ENCODE data around the gene ACOT11.

Gene ACOT11

GRCh38 chr1:54649921-54650320 is 101.9 kb downstream of the ACOT11 start:
- no peak for ATAC-seq (ENCODE audit: insufficient read depth, low read depth)
- H3K4me3 ChIP-seq (ENCODE audit: low read depth in 1 of 2, low read length in 2 of 2): no peak overlapping the region
- no peak overlapping the region for H3K9ac ChIP-seq (ENCODE audit: low read depth, low read length)
- no peaks in the 10 kb centered on the region for H3K36me3 ChIP-seq (ENCODE audit: insufficient read depth, low read length)
- DNase-seq: no peak
- H3K4me2 ChIP-seq (ENCODE audit: insufficient read depth, low read length): no peak overlapping the region
- H3K9me3 ChIP-seq (ENCODE audit: insufficient read depth, low read length, severe bottlenecking): no peaks in the 10 kb centered on the region
- H3K79me2 ChIP-seq (ENCODE audit: insufficient read depth, low read length): no peaks in the 10 kb centered on the region
- no peaks in the 10 kb centered on the region for H4K20me1 ChIP-seq (ENCODE audit: insufficient read depth, low read length)
- H3K27me3 ChIP-seq (ENCODE audit: insufficient read depth, low read length, poor library complexity): peaks cover 4% of the 10 kb centered on the region
- H2AFZ ChIP-seq (ENCODE audit: low read depth, low read length): no peak overlapping the region
- no peak overlapping the region for H3K27ac ChIP-seq (ENCODE audit: low read length)
- no peaks in the 10 kb centered on the region for H3K4me1 ChIP-seq (ENCODE audit: insufficient read depth, low read length)
- TF ChIP-seq, protein P1, sequence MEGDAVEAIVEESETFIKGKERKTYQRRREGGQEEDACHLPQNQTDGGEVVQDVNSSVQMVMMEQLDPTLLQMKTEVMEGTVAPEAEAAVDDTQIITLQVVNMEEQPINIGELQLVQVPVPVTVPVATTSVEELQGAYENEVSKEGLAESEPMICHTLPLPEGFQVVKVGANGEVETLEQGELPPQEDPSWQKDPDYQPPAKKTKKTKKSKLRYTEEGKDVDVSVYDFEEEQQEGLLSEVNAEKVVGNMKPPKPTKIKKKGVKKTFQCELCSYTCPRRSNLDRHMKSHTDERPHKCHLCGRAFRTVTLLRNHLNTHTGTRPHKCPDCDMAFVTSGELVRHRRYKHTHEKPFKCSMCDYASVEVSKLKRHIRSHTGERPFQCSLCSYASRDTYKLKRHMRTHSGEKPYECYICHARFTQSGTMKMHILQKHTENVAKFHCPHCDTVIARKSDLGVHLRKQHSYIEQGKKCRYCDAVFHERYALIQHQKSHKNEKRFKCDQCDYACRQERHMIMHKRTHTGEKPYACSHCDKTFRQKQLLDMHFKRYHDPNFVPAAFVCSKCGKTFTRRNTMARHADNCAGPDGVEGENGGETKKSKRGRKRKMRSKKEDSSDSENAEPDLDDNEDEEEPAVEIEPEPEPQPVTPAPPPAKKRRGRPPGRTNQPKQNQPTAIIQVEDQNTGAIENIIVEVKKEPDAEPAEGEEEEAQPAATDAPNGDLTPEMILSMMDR (IDR thresholded peaks at IDR 0.05; ENCODE audit: borderline replicate concordance, extremely low read depth, low read length, poor library complexity, severe bottlenecking): no peak
- TF ChIP-seq EZH2 (IDR thresholded peaks at IDR 0.05; ENCODE audit: borderline replicate concordance, low read depth, low read length, severe bottlenecking): no peak

DNA sequence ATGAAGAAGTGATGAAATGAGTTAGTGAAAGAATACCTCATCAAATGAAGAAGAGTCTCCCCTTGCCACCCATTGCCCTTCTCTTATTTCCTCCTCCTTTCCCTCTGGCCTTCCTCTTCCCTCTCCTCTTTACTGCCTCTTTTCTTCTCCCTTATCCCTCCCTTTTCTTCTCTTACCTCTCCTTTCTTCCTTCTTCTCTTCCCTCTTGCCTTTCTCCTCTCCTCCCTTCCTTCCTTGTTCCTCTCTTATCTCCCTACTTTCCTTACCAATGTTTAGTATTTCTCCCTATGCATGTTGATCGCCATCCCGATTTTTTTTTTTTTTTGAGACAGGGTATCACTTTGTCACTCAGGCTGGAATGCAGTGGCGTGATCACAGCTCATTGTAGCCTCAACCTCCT is 102.4 kb downstream of the ACOT11 start:
- DNase-seq (no peak), ATAC-seq (ENCODE audit: insufficient read depth, low read depth) (no peak)
- Histone ChIP-seq H3K9ac (ENCODE audit: low read depth, low read length) (no peak overlapping the region), H4K20me1 (ENCODE audit: insufficient read depth, low read length) (no peaks in the 10 kb centered on the region), H2AFZ (ENCODE audit: low read depth, low read length) (no peak overlapping the region), H3K27me3 (ENCODE audit: insufficient read depth, low read length, poor library complexity) (peaks cover 4% of the 10 kb centered on the region), H3K4me3 (ENCODE audit: low read depth in 1 of 2, low read length in 2 of 2) (no peak overlapping the region), H3K36me3 (ENCODE audit: insufficient read depth, low read length) (no peaks in the 10 kb centered on the region), H3K4me1 (ENCODE audit: insufficient read depth, low read length) (no peaks in the 10 kb centered on the region), H3K4me2 (ENCODE audit: insufficient read depth, low read length) (no peak overlapping the region), H3K79me2 (ENCODE audit: insufficient read depth, low read length) (no peaks in the 10 kb centered on the region), H3K27ac (ENCODE audit: low read length) (no peak overlapping the region), H3K9me3 (ENCODE audit: insufficient read depth, low read length, severe bottlenecking) (no peaks in the 10 kb centered on the region)
- TF ChIP-seq, protein P1 (IDR thresholded peaks at IDR 0.05; ENCODE audit: borderline replicate concordance, extremely low read depth, low read length, poor library complexity, severe bottlenecking): no peak
- no peak for TF ChIP-seq EZH2 (IDR thresholded peaks at IDR 0.05; ENCODE audit: borderline replicate concordance, low read depth, low read length, severe bottlenecking)

- Histone ChIP-seq H3K4me2 (ENCODE audit: insufficient read depth, low read length) (no peak overlapping the region), H3K4me1 (ENCODE audit: insufficient read depth, low read length) (no peaks in the 10 kb centered on the region)
These were observed 103.6 kb downstream of the ACOT11 start for GRCh38 chr1:54651608-54652007.

More at GRCh38 chr1:54651608-54652007, 103.6 kb downstream of the ACOT11 start:
- no peak for DNase-seq
- no peaks in the 10 kb centered on the region for H4K20me1 ChIP-seq (ENCODE audit: insufficient read depth, low read length)
- H3K9me3 ChIP-seq (ENCODE audit: insufficient read depth, low read length, severe bottlenecking): no peaks in the 10 kb centered on the region
- H3K27ac ChIP-seq (ENCODE audit: low read length): no peak overlapping the region
- ATAC-seq (ENCODE audit: insufficient read depth, low read depth): no peak
- H3K36me3 ChIP-seq (ENCODE audit: insufficient read depth, low read length): no peaks in the 10 kb centered on the region
- H3K79me2 ChIP-seq (ENCODE audit: insufficient read depth, low read length): no peaks in the 10 kb centered on the region
- H3K4me3 ChIP-seq (ENCODE audit: low read depth in 1 of 2, low read length in 2 of 2): no peak overlapping the region
- TF ChIP-seq, protein P1 (IDR thresholded peaks at IDR 0.05; ENCODE audit: borderline replicate concordance, extremely low read depth, low read length, poor library complexity, severe bottlenecking): no peak
- TF ChIP-seq EZH2 (IDR thresholded peaks at IDR 0.05; ENCODE audit: borderline replicate concordance, low read depth, low read length, severe bottlenecking): no peak
- no peak overlapping the region for H3K9ac ChIP-seq (ENCODE audit: low read depth, low read length)
- H2AFZ ChIP-seq (ENCODE audit: low read depth, low read length): no peak overlapping the region
- peaks cover 4% of the 10 kb centered on the region for H3K27me3 ChIP-seq (ENCODE audit: insufficient read depth, low read length, poor library complexity)
